Testis (tissue), 3 donors: ENCODE measurements around the gene LSM7. TPM values are rescaled to one million over a fixed set of nuclear protein-coding genes. Genes with fewer than 3 reads are reported as not detected.

Source experiments
- DNase-seq: peaks from one replicate; pipeline ENCODE4 v3.0.0-alpha.2; 2019
- H3K27ac ChIP-seq, 2 donors: fragments of 200-600 bp; sonication (generic); one replicate each; pipeline ENCODE4 v1.5.1; 2019
- H3K27me3 ChIP-seq: fragments of 200-600 bp; sonication (generic); one replicate; pipeline ENCODE4 v1.5.1; 2019
- H3K36me3 ChIP-seq: fragments of 200-600 bp; sonication (generic); one replicate; pipeline ENCODE4 v1.5.1; 2017; ENCODE audit warnings: low read depth; ENCODE audit errors: missing control alignments
- H3K4me1 ChIP-seq: fragments of 200-600 bp; sonication (generic); one replicate; pipeline ENCODE4 v1.5.1; 2019
- H3K4me3 ChIP-seq, 2 donors: fragments of 200-600 bp; sonication (generic); one replicate each; pipeline ENCODE4 v1.5.1; 2017 to 2019
- H3K9me3 ChIP-seq: fragments of 200-600 bp; sonication (generic); one replicate; pipeline ENCODE4 v1.5.1; 2017
- POLR2A ChIP-seq: fragments of 450-650 bp; IDR thresholded peaks from one replicate; pipeline ENCODE4 v1.6.1; 2017; ENCODE audit warnings: antibody characterized with exemption, mild to moderate bottlenecking, moderate library complexity
- WGBS, 2 donors: methylation state at CpG; one replicate each; pipeline ENCODE4 v1.1.5; 2018; 5-methylcytosine and 5-hydroxymethylcytosine counted together
- intact Hi-C: fragments of 100-400 bp; cut with DNase I; formaldehyde crosslinking; loops from one replicate; pipeline ENCODE4 v1.15.1; 2023; ENCODE audit warnings: low total_unique reads
- polyA plus RNA-seq: library from polyadenylated mRNA; stranded (reverse); fragments of 350-450 nt; fragmentation: Illumina TruSeq; extraction: RNeasy Lipid Tissue Mini Kit (QIAGEN cat#74804); gene quantifications from one replicate; pipeline ENCODE4 v1.2.3, GENCODE V29; 2014; ENCODE audit warnings: low read depth, low replicate concordance; ENCODE audit not compliant: insufficient read depth
- total RNA-seq, 2 donors: library from RNA; depleted of rRNA; stranded (reverse); fragments of >200 nt; gene quantifications; one replicate each; pipeline ENCODE4 v1.2.3, GENCODE V29; 2016
- TF ChIP-seq, protein P1 (sequence below), 3 experiments: fragments of 450-650 bp in 2 of 3; fragments of 200-600 bp in 1 of 3; sonication (generic) in 1 of 3; IDR thresholded peaks; one replicate each; pipeline ENCODE4 v1.5.1; 2016 to 2019; ENCODE audit warnings: antibody characterized with exemption in 3 of 3, mild to moderate bottlenecking in 2 of 3, moderate library complexity in 1 of 3

The LSM7 gene
- total and polyA plus RNA-seq, 3 donors from 2014 or later: 80.7 to 179 (median 163) TPM

DNA sequence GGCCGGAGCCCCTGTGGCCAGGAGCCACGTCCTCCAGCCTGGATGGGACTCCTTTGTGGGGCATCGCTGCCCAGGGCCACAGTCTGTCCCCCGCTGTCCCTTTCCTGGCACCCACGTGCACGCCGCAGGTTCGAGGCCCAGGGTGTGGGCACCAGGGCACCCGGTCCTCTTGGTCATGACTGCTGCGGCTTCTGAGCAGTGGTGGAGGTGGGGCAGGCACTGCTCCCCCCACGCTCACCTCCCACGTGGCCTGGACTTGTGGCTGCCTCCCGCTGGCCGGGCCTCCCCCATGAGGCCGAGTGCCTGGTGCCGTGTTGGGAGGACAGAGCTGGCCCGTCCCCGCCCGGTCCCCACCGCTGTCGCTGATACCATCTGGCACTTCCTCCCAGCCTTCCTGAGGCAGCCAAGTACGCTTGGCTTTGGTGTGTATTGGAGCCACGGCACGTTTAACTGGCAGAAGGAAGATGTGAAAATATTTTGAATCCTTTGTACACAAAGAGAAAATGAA, 12.9 kb upstream of the LSM7 start:
- Histone ChIP-seq H3K27ac (no peak overlapping the region), H3K36me3 (no peaks in the 10 kb centered on the region)
- 88 to 100% methylated on average over 2 to 24 of the region's 24 CpGs for WGBS, 2 donors

DNA sequence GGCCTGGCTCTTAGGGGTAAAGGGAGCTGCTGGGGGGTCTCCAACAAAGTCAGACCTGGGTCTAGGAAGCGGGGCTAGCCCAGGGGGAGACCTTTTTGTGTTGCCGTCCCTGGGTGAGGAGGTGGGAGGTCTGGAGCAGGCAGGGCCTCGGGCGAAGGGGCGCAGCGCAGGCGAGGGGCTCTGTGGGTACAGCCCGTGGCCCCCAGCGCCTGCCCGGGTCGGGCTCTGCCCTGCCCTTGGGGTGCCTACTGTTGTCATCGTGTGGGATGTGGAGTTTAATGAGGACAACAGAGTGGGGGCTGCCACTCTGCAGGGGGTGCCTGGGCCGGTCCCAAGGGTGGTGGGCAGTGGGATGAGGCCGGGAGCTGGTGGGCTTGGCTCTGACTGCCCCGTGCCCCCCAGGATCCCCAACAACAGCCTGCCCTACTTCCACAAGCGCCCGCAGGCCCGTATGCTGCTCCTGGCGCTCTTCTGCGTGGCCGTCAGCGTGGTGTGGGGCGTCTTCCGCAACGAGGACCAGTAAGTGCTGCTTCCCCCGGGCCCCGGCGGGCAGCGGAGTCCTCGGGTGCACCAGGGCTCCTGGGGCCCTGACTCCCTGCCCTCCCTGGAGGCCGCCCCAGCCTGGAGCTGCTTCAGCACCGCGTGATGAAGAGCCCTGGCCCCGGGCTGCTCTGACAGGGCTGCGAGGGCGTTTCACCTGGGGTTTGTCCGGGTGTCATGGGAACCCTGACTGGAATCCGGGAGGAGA, 12.3 kb upstream of the LSM7 start:
- H3K27me3 ChIP-seq: no peaks in the 10 kb centered on the region
- H3K36me3 ChIP-seq: no peaks in the 10 kb centered on the region
- intact Hi-C loops: no loop called here
- no peaks in the 10 kb centered on the region for H3K9me3 ChIP-seq
- H3K27ac ChIP-seq: no peak overlapping the region
- no peak for DNase-seq
- 94 to 96% methylated on average over 11 to 37 of the region's 38 CpGs for WGBS, 2 donors
- TF ChIP-seq, protein P1, sequence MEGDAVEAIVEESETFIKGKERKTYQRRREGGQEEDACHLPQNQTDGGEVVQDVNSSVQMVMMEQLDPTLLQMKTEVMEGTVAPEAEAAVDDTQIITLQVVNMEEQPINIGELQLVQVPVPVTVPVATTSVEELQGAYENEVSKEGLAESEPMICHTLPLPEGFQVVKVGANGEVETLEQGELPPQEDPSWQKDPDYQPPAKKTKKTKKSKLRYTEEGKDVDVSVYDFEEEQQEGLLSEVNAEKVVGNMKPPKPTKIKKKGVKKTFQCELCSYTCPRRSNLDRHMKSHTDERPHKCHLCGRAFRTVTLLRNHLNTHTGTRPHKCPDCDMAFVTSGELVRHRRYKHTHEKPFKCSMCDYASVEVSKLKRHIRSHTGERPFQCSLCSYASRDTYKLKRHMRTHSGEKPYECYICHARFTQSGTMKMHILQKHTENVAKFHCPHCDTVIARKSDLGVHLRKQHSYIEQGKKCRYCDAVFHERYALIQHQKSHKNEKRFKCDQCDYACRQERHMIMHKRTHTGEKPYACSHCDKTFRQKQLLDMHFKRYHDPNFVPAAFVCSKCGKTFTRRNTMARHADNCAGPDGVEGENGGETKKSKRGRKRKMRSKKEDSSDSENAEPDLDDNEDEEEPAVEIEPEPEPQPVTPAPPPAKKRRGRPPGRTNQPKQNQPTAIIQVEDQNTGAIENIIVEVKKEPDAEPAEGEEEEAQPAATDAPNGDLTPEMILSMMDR (IDR thresholded peaks at IDR 0.05): no peak
- TF ChIP-seq POLR2A: no peak
- H3K4me3 ChIP-seq: no peak overlapping the region
- H3K4me1 ChIP-seq: no peaks in the 10 kb centered on the region

More for the DNA sequence above, 12.9 kb upstream of the LSM7 start:
- Histone ChIP-seq H3K27me3 (no peaks in the 10 kb centered on the region), H3K4me1 (no peaks in the 10 kb centered on the region), H3K4me3 (no peak overlapping the region), H3K9me3 (no peaks in the 10 kb centered on the region)
- intact Hi-C loops: no loop called here
- DNase-seq: no peak
- no peak for TF ChIP-seq POLR2A
- TF ChIP-seq, protein P1 (IDR thresholded peaks at IDR 0.05): no peak

DNA sequence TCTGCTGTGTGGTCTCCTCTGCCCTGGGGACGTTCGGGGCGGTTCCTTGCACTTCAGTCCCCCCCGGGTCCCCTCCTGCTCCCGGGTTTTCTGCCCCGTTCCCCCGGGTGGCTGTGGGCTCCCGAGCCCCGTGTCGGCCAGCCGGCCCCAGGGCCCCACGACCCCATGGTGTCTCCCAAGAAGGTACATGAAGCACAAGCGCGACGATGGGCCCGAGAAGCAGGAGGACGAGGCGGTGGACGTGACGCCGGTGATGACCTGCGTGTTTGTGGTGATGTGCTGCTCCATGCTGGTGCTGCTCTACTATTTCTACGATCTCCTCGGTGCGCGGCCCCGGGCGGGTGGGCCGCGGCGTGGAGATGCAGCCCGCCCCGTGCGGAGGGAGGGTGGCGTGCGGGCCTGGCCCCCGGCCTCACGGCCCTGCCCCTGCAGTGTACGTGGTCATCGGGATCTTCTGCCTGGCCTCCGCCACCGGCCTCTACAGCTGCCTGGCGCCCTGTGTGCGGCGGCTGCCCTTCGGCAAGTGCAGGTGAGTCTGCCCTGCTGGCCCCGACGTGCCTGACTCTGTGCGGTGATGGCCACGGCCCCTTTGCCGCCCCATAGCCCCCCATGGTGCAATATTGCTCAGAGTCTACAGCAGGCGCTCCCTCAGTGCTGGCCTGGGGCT, 11.4 kb upstream of the LSM7 start:
- no peak for DNase-seq
- Histone ChIP-seq H3K4me3 (no peak overlapping the region), H3K36me3 (no peaks in the 10 kb centered on the region), H3K4me1 (no peaks in the 10 kb centered on the region), H3K9me3 (no peaks in the 10 kb centered on the region), H3K27ac (no peak overlapping the region), H3K27me3 (no peaks in the 10 kb centered on the region)
- intact Hi-C loops: no loop called here
- 93 to 95% methylated on average over 31 to 52 of the region's 52 CpGs for WGBS, 2 donors
- TF ChIP-seq, protein P1 (IDR thresholded peaks at IDR 0.05): no peak

DNA sequence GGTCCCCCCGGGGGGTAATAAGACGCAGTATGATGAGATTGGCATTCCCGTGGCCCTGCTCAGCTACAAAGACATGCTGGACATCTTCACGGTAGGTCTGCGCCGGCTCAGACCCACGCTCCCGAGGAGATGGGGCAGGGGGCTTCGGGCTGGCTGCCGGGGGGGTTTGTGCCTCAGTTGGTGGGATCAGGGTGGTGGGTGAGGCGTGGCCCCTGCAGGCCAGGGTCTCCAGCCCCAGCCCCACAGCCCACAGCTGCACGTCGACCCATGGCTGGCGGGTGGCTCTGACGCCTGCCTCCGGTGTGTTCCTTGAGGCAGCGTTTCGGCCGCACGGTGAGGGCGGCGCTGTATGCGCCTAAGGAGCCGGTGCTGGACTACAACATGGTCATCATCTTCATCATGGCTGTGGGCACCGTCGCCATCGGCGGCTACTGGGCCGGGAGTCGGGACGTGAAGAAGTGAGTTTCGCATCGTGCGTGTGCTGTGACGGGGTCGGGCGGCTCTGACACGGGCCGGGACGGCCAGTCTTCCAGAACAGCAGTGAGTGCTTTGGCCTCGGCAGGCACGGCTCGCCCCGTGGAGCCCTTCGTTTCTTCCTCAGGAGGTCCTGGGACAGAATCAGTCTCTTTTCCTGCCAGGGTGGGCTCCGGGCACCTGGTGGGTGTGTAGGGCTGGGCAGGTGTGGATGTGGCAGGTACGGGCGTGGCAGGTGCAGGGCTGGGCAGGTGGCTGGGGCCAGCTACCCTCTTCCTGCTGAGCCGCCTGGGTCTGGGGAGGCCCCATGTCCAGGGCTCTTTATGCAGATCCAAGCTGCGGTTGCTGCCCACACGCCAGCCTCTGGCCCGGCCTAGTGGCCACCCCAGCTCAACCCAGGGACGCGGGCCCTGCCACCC, 10.6 kb upstream of the LSM7 start:
- intact Hi-C loops: no loop called here
- no peak overlapping the region for H3K27ac ChIP-seq
- H3K4me1 ChIP-seq: no peaks in the 10 kb centered on the region
- WGBS, 2 donors: 97 to 98% methylated on average over 10 to 54 of the region's 54 CpGs
- DNase-seq: no peak
- TF ChIP-seq POLR2A: no peak
- TF ChIP-seq, protein P1 (IDR thresholded peaks at IDR 0.05): no peak
- H3K36me3 ChIP-seq: no peaks in the 10 kb centered on the region
- H3K9me3 ChIP-seq: no peaks in the 10 kb centered on the region
- H3K4me3 ChIP-seq: no peak overlapping the region
- no peaks in the 10 kb centered on the region for H3K27me3 ChIP-seq
